PC-3 (cell line): ENCODE data around the gene RIMS4. TPM values are rescaled to one million over a fixed set of nuclear protein-coding genes. Genes with fewer than 3 reads are reported as not detected.
A peak's percentile ranks its signal among the peaks of the same experiment; 100 is the strongest.

Experiments used
- ATAC-seq: fragments of 200-7000 bp; cut with Tn5 transposase; 2 replicates; pipeline ENCODE4 v1.9.1; 2020; ENCODE audit warnings: mild to moderate bottlenecking, moderate library complexity
- BruUV-seq: library from RNA; stranded (reverse); fragments of 400-500 nt; replicated peaks from 2 replicates; lab custom pipeline; 2021; lab: Mats Ljungman, UMichigan
- CTCF ChIA-PET: fragments of 300-600 bp; sonication (Branson Sonifier 250); formaldehyde crosslinking; loops from one replicate; lab custom pipeline; 2022; ENCODE audit warnings: antibody characterized with exemption; lab: Charles Lee
- POLR2A ChIA-PET: fragments of 300-600 bp; sonication (Branson Sonifier 250); formaldehyde crosslinking; loops from one replicate; lab custom pipeline; 2022; ENCODE audit warnings: antibody characterized with exemption; ENCODE audit not compliant: unreplicated experiment; lab: Charles Lee
- DNase-seq: peaks from one replicate; pipeline ENCODE4 v3.0.0-alpha.2; 2015
- H2AFZ ChIP-seq: fragments of 300-600 bp; sonication (generic); 2 replicates; pipeline ENCODE4 v1.6.0; 2016; ENCODE audit warnings: antibody characterized with exemption, low read length
- H3F3A ChIP-seq: fragments of 300-600 bp; sonication (generic); one replicate; pipeline ENCODE4 v1.6.0; 2017; ENCODE audit warnings: antibody characterized with exemption, low read length, control low read depth, mild to moderate bottlenecking; ENCODE audit not compliant: unreplicated experiment
- H3K27ac ChIP-seq: fragments of 300-600 bp; sonication (generic); 2 replicates; pipeline ENCODE4 v1.5.1; 2016; ENCODE audit warnings: mild to moderate bottlenecking, low read length
- H3K27me3 ChIP-seq: fragments of 300-600 bp; sonication (generic); 2 replicates; pipeline ENCODE4 v1.6.1; 2016; ENCODE audit warnings: low read length, mixed read lengths
- H3K36me3 ChIP-seq: fragments of 300-600 bp; sonication (generic); 2 replicates; pipeline ENCODE4 v1.6.1; 2016; ENCODE audit warnings: low read depth, mixed run types, low read length, mixed read lengths
- H3K4me1 ChIP-seq: fragments of 300-600 bp; sonication (generic); 2 replicates; pipeline ENCODE4 v1.5.1; 2016; ENCODE audit warnings: low read length; ENCODE audit not compliant: insufficient read depth
- H3K4me2 ChIP-seq: fragments of 300-600 bp; sonication (generic); 2 replicates; pipeline ENCODE4 v1.6.0; 2016; ENCODE audit warnings: low read length
- H3K4me3 ChIP-seq: fragments of 300-600 bp; sonication (generic); 2 replicates; pipeline ENCODE4 v1.5.1; 2016; ENCODE audit warnings: mild to moderate bottlenecking, low read length, mixed read lengths
- H3K79me2 ChIP-seq: fragments of 300-600 bp; sonication (generic); 2 replicates; pipeline ENCODE4 v1.6.1; 2017; ENCODE audit warnings: low read length, mixed read lengths
- H3K9ac ChIP-seq: fragments of 300-600 bp; sonication (generic); 2 replicates; pipeline ENCODE4 v1.6.0; 2016; ENCODE audit warnings: mild to moderate bottlenecking, low read length
- H3K9me2 ChIP-seq: fragments of 300-600 bp; sonication (generic); replicated peaks from 2 replicates; pipeline ENCODE4 v1.6.1; 2016; ENCODE audit warnings: mixed run types, low read length, mixed read lengths
- H3K9me3 ChIP-seq: fragments of 300-600 bp; sonication (generic); 2 replicates; pipeline ENCODE4 v1.6.1; 2016; ENCODE audit warnings: low read length, mixed read lengths
- H4K20me1 ChIP-seq: fragments of 300-600 bp; sonication (generic); 2 replicates; pipeline ENCODE4 v1.6.1; 2016; ENCODE audit warnings: low read length, mixed read lengths
- EZH2 ChIP-seq: fragments of 300-600 bp; sonication (generic); IDR thresholded peaks from one replicate; pipeline ENCODE4 v1.6.1; 2017; ENCODE audit warnings: antibody characterized with exemption, mild to moderate bottlenecking, low read length; ENCODE audit not compliant: unreplicated experiment
- EZH2phosphoT487 ChIP-seq: fragments of 300-600 bp; sonication (generic); IDR thresholded peaks from 2 replicates; pipeline ENCODE4 v1.6.1; 2018; ENCODE audit warnings: mild to moderate bottlenecking, antibody characterized with exemption, low read length, borderline replicate concordance
- intact Hi-C: fragments of 100-400 bp; cut with micrococcal nuclease; formaldehyde crosslinking; loops from 2 replicates; pipeline ENCODE4 v1.9.0; 2023
- total RNA-seq: library from RNA; depleted of rRNA; stranded (reverse); fragments of >200 nt; gene quantifications from 2 replicates; pipeline ENCODE4 v1.2.3, GENCODE V29; 2014
- TF ChIP-seq, protein P1 (sequence below): fragments of 300-600 bp; sonication (generic); conservative IDR thresholded peaks from 2 replicates; pipeline ENCODE4 v1.5.1; 2017; ENCODE audit warnings: antibody characterized with exemption, low read depth, mild to moderate bottlenecking, low read length

The RIMS4 gene
- total RNA-seq, 1 experiment from 2014 or later, result 0.04 TPM

DNA sequence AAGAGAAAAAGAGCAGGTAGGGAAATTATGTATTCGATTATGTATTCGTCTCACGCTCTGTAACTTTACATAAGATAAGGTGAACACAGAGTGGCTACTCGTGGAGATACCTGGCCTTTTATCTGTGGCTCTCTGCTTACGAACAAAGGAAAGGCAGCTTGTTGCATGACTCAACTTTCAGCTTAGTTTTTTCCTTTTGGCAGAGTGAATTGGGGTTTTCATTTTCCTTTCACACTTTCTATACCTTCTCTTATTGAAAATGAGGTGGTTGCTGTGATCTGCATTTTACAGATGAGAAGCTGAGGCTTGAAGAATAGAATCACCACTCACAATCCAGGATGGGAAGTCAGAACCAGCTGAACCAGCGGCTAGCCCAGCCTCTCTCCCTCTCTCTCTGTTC is 78.0 kb downstream of the RIMS4 start:
- Histone ChIP-seq H3F3A (no peaks in the 10 kb centered on the region), H3K9me2 (no peaks in the 10 kb centered on the region), H3K36me3 (no peaks in the 10 kb centered on the region), H2AFZ (no peak overlapping the region), H4K20me1 (no peaks in the 10 kb centered on the region), H3K27me3 (no peaks in the 10 kb centered on the region), H3K9me3 (no peaks in the 10 kb centered on the region), H3K4me2 (no peak overlapping the region), H3K4me3 (no peak overlapping the region), H3K79me2 (no peaks in the 10 kb centered on the region), H3K4me1 (peaks cover 47% of the 10 kb centered on the region), H3K27ac (no peak overlapping the region), H3K9ac (no peak overlapping the region)
- POLR2A ChIA-PET, result interaction anchor here (0.6 kb wide), 1 partner anchor 12 kb away, joined by 3 read pairs; no protein-coding TSS in a partner anchor
- ATAC-seq (no peak), DNase-seq (peak; percentile 27)
- intact Hi-C loops, result loop anchor here (5.0 kb wide), 2 partner anchors 345 to 520 kb away; partner anchors contain the start of gene OSER1
- no TSS peak for BruUV-seq
- CTCF ChIA-PET, result interaction anchor here (0.6 to 1.9 kb wide), 3 partner anchors 43 to 49 kb away, joined by 4 to 17 read pairs (median 16); no protein-coding TSS in a partner anchor
- TF ChIP-seq, protein P1, sequence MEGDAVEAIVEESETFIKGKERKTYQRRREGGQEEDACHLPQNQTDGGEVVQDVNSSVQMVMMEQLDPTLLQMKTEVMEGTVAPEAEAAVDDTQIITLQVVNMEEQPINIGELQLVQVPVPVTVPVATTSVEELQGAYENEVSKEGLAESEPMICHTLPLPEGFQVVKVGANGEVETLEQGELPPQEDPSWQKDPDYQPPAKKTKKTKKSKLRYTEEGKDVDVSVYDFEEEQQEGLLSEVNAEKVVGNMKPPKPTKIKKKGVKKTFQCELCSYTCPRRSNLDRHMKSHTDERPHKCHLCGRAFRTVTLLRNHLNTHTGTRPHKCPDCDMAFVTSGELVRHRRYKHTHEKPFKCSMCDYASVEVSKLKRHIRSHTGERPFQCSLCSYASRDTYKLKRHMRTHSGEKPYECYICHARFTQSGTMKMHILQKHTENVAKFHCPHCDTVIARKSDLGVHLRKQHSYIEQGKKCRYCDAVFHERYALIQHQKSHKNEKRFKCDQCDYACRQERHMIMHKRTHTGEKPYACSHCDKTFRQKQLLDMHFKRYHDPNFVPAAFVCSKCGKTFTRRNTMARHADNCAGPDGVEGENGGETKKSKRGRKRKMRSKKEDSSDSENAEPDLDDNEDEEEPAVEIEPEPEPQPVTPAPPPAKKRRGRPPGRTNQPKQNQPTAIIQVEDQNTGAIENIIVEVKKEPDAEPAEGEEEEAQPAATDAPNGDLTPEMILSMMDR, result no peak
- TF ChIP-seq EZH2 (no peak), EZH2phosphoT487 (no peak)

DNA sequence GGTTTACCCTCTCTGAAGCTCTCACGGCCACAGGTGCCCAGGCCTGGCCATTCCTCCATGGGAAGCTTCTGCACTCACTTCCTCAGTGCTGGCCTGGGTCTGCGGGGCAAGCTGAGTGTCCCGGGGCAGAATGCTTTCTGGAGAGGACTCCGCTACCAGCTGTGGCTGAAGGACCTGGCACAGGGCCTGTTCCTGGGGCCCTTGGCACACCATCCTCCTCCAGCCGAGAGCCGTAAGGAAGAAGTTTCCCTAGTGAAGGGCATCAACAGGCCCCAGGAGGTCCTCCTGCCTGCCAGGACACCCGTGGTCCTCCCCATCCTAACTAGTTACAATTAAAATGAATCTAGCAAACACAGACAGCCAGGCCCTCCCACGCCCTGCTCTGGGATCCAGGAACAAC is 78.7 kb downstream of the RIMS4 start:
- Histone ChIP-seq H3K9ac (no peak overlapping the region), H3F3A (no peaks in the 10 kb centered on the region)

More for the DNA sequence above, 78.7 kb downstream of the RIMS4 start:
- no peak overlapping the region for H2AFZ ChIP-seq
- H4K20me1 ChIP-seq, result no peaks in the 10 kb centered on the region
- POLR2A ChIA-PET, result no interaction called here
- no TSS peak for BruUV-seq
- no peak overlapping the region for H3K4me3 ChIP-seq
- no peak overlapping the region for H3K27ac ChIP-seq
- H3K9me2 ChIP-seq, result no peaks in the 10 kb centered on the region
- CTCF ChIA-PET, result interaction anchor here (0.6 to 1.9 kb wide), 2 partner anchors 47 to 1141 kb away, joined by 6 to 16 read pairs; no protein-coding TSS in a partner anchor
- no peaks in the 10 kb centered on the region for H3K79me2 ChIP-seq
- H3K4me2 ChIP-seq, result no peak overlapping the region
- H3K36me3 ChIP-seq, result no peaks in the 10 kb centered on the region
- TF ChIP-seq, protein P1, result no peak
- TF ChIP-seq EZH2phosphoT487, result no peak
- no peak for TF ChIP-seq EZH2
- DNase-seq (no peak), ATAC-seq (no peak)
- H3K9me3 ChIP-seq, result no peaks in the 10 kb centered on the region
- intact Hi-C loops, result loop anchor here (5.0 kb wide), 2 partner anchors 344 to 519 kb away; partner anchors contain the start of gene OSER1
- no peaks in the 10 kb centered on the region for H3K27me3 ChIP-seq
- peaks cover 47% of the 10 kb centered on the region for H3K4me1 ChIP-seq
